HL-60 (cell line): ENCODE measurements around the gene RNU5D-1.

Experiments used
- CTCF ChIP-seq: IDR thresholded peaks from one replicate; pipeline ENCODE4 v1.5.1; 2011; ENCODE audit warnings: low read length, control low read depth, inconsistent platforms; ENCODE audit not compliant: insufficient read depth
- POLR2AphosphoS5 ChIP-seq: IDR thresholded peaks from 2 replicates; pipeline ENCODE4 v1.6.1; 2012; ENCODE audit warnings: low read depth

- no peak for TF ChIP-seq POLR2AphosphoS5
- TF ChIP-seq CTCF, result peak; percentile 61
These were observed 22.8 kb downstream of the RNU5D-1 start for GRCh38 chr1:44707959-44708831.
